CD4-positive, alpha-beta memory T cell (primary cell): ENCODE measurements around the gene C1orf159. TPM values are rescaled to one million over a fixed set of nuclear protein-coding genes. Genes with fewer than 3 reads are reported as not detected.
"Not testable (repeated sequence)": the region's sequence is repeated elsewhere in the genome, so short reads cannot be mapped to it uniquely, and the experiment has no call there.

Experiments used
- CTCF ChIA-PET: fragments of 350-600 bp; sonication (Branson Sonifier 250); formaldehyde crosslinking; loops from one replicate; lab custom pipeline; 2021; ENCODE audit warnings: inconsistent platforms; ENCODE audit not compliant: partially characterized antibody; lab: Charles Lee
- POLR2A ChIA-PET: fragments of 350-600 bp; sonication (Branson Sonifier 250); formaldehyde crosslinking; loops from one replicate; lab custom pipeline; 2021; ENCODE audit not compliant: partially characterized antibody; lab: Charles Lee
- DNase-seq, 5 donors: peaks; one replicate each; pipeline versions ENCODE4 v3.0.0 to v3.0.0-alpha.2; 2020 to 2022; ENCODE audit warnings: mixed read lengths in 1 of 5
- H3K27ac ChIP-seq: one replicate; pipeline ENCODE4 v1.7.0; 2013; ENCODE audit warnings: low read depth, low read length
- H3K27me3 ChIP-seq: 2 replicates; pipeline ENCODE4 v1.7.0; 2013; ENCODE audit warnings: mild to moderate bottlenecking, low read length, moderate library complexity; ENCODE audit not compliant: insufficient read depth
- H3K36me3 ChIP-seq: 2 replicates; pipeline ENCODE4 v1.7.0; 2013; ENCODE audit warnings: mild to moderate bottlenecking, low read length, moderate library complexity; ENCODE audit not compliant: insufficient read depth
- H3K4me1 ChIP-seq: 2 replicates; pipeline ENCODE4 v1.7.0; 2013; ENCODE audit warnings: mild to moderate bottlenecking, low read length, moderate library complexity; ENCODE audit not compliant: insufficient read depth
- H3K4me3 ChIP-seq, 2 donors: one replicate each; pipeline ENCODE4 v1.7.0; 2013; ENCODE audit warnings: low read length in 2 of 2, mild to moderate bottlenecking in 1 of 2
- H3K9me3 ChIP-seq, 2 donors: one replicate each; pipeline ENCODE4 v1.7.0; 2013; ENCODE audit warnings: low read length in 2 of 2, control low read depth in 1 of 2; ENCODE audit not compliant: control insufficient read depth in 1 of 2
- H3K27ac Mint-ChIP-seq, 7 donors: one replicate each; pipeline ENCODE4 v1.8.0; 2020 to 2021; ENCODE audit warnings: mixed read lengths in 7 of 7, mild to moderate bottlenecking in 6 of 7, inconsistent platforms in 3 of 7, moderate library complexity in 3 of 7
- H3K27me3 Mint-ChIP-seq, 2 donors: one replicate each; pipeline ENCODE4 v1.8.0; 2020 to 2021; ENCODE audit warnings: mixed read lengths in 2 of 2
- H3K36me3 Mint-ChIP-seq, 2 donors: one replicate each; pipeline ENCODE4 v1.8.0; 2020 to 2021; ENCODE audit warnings: mixed read lengths in 2 of 2, inconsistent platforms in 1 of 2, mild to moderate bottlenecking in 1 of 2
- H3K4me1 Mint-ChIP-seq, 4 donors: one replicate each; pipeline ENCODE4 v1.8.0; 2020 to 2021; ENCODE audit warnings: mixed read lengths in 4 of 4, mild to moderate bottlenecking in 1 of 4
- H3K4me3 Mint-ChIP-seq, 8 donors: one replicate each; pipeline ENCODE4 v1.8.0; 2020 to 2021; ENCODE audit warnings: mixed read lengths in 8 of 8, mild to moderate bottlenecking in 7 of 8, moderate library complexity in 6 of 8, inconsistent platforms in 3 of 8
- H3K9me3 Mint-ChIP-seq, 8 donors: one replicate each; pipeline ENCODE4 v1.8.0; 2020 to 2021; ENCODE audit warnings: mixed read lengths in 8 of 8, mild to moderate bottlenecking in 5 of 8, inconsistent platforms in 3 of 8, moderate library complexity in 1 of 8
- intact Hi-C: fragments of 100-400 bp; cut with micrococcal nuclease; formaldehyde crosslinking; loops from one replicate; pipeline ENCODE4 v1.15.1; 2023
- polyA plus RNA-seq, 2 donors: library from polyadenylated mRNA; unstranded; fragments of 300-500 nt; fragmentation: Illumina TruSeq; gene quantifications; one replicate each; pipeline ENCODE4 v1.2.3, GENCODE V29; 2021
- total RNA-seq, 2 experiments: library from RNA; stranded (reverse); gene quantifications; one replicate each; pipeline ENCODE4 v1.2.3, GENCODE V29; 2021

The C1orf159 gene
- total and polyA plus RNA-seq, 4 experiments from 2014 or later = 3.8 to 15.1 (median 11.5) TPM

- peak in 1 of 5 donors; percentile 36 for DNase-seq
- H3K27ac Mint-ChIP-seq = peak overlapping the region in 6 of 7 donors; percentile 57 to 85 (median 62)
- Histone ChIP-seq H3K36me3 (no peaks in the 10 kb centered on the region), H3K4me1 (peaks cover 8% of the 10 kb centered on the region), H3K27me3 (no peaks in the 10 kb centered on the region), H3K9me3 (peaks cover 0 to 5% of the 10 kb centered on the region in 2 donors), H3K27ac (no peak overlapping the region), H3K4me3 (no peak overlapping the region)
- ChIA-PET POLR2A (interaction anchor here (1.5 to 2.8 kb wide), 4 partner anchors 51 to 118 kb away, joined by 3 to 17 read pairs (median 8); partner anchors contain the start of genes B3GALT6, SDF4, TNFRSF18 and UBE2J2), CTCF (no interaction called here)
- no peaks in the 10 kb centered on the region for H3K27me3 Mint-ChIP-seq
- intact Hi-C loops = loop anchor here (5.0 kb wide), 1 partner anchor 51 kb away; the partner anchor contains the start of gene TNFRSF18
- peaks cover 0 to 1% of the 10 kb centered on the region in 2 donors for H3K36me3 Mint-ChIP-seq
- peak overlapping the region; percentile 8 to 81 (median 56) for H3K4me3 Mint-ChIP-seq
- peaks cover 0 to 14% (median 4%) of the 10 kb centered on the region in 4 donors for H3K4me1 Mint-ChIP-seq
- peaks cover 5 to 34% (median 20%) of the 10 kb centered on the region in 8 donors for H3K9me3 Mint-ChIP-seq
Measured at GRCh38 chr1:1156140-1157032, 40.5 kb upstream of the C1orf159 start.

- ChIA-PET CTCF (no interaction called here), POLR2A (interaction anchor here (1.5 kb wide), 2 partner anchors 53 to 76 kb away, joined by 3 to 4 read pairs; no protein-coding TSS in a partner anchor)
- peaks cover 0 to 14% (median 4%) of the 10 kb centered on the region in 4 donors for H3K4me1 Mint-ChIP-seq
- peak overlapping the region in 3 of 8 donors; percentile 13 to 49 (median 20) for H3K4me3 Mint-ChIP-seq
- H3K4me3 ChIP-seq = no peak overlapping the region
- peaks cover 8% of the 10 kb centered on the region for H3K4me1 ChIP-seq
- intact Hi-C loops = loop anchor here (5.0 kb wide), 1 partner anchor 52 kb away; the partner anchor contains the start of gene TNFRSF18
- peaks cover 5 to 34% (median 20%) of the 10 kb centered on the region in 8 donors for H3K9me3 Mint-ChIP-seq
- no peaks in the 10 kb centered on the region for H3K36me3 ChIP-seq
- H3K27ac ChIP-seq = no peak overlapping the region
- H3K27me3 Mint-ChIP-seq = no peaks in the 10 kb centered on the region
- H3K9me3 ChIP-seq = peaks cover 0 to 5% of the 10 kb centered on the region in 2 donors
- no peak for DNase-seq
- H3K27ac Mint-ChIP-seq = peak overlapping the region in 5 of 7 donors; percentile 24 to 69 (median 57)
- H3K27me3 ChIP-seq = no peaks in the 10 kb centered on the region
- peaks cover 0 to 1% of the 10 kb centered on the region in 2 donors for H3K36me3 Mint-ChIP-seq
Measured at GRCh38 chr1:1155258-1155657, 39.4 kb upstream of the C1orf159 start.

- no peak overlapping the region for H3K27ac ChIP-seq
- ChIA-PET POLR2A (interaction anchor here (1.3 kb wide), 1 partner anchor 79 kb away, joined by 3 read pairs; the partner anchor contains the start of gene B3GALT6), CTCF (no interaction called here)
- H3K36me3 Mint-ChIP-seq = peaks cover 0 to 1% of the 10 kb centered on the region in 2 donors
- H3K4me1 Mint-ChIP-seq = peaks cover 0 to 14% (median 4%) of the 10 kb centered on the region in 4 donors
- H3K27me3 Mint-ChIP-seq = no peaks in the 10 kb centered on the region
- H3K9me3 ChIP-seq = peaks cover 0 to 5% of the 10 kb centered on the region in 2 donors
- peaks cover 8% of the 10 kb centered on the region for H3K4me1 ChIP-seq
- H3K4me3 ChIP-seq = no peak overlapping the region
- no peak for DNase-seq
- H3K9me3 Mint-ChIP-seq = peaks cover 5 to 34% (median 20%) of the 10 kb centered on the region in 8 donors
- no peaks in the 10 kb centered on the region for H3K36me3 ChIP-seq
- intact Hi-C loops = no loop called here
- no peaks in the 10 kb centered on the region for H3K27me3 ChIP-seq
- no peak overlapping the region for H3K4me3 Mint-ChIP-seq
- peak overlapping the region; percentile 26 to 89 (median 73) for H3K27ac Mint-ChIP-seq
Measured at GRCh38 chr1:1153874-1154273, 38.0 kb upstream of the C1orf159 start.

GRCh38 chr1:1153215-1153614 lies 37.3 kb upstream of the C1orf159 start:
- CTCF ChIA-PET = interaction anchor here (0.5 to 1.8 kb wide), 2 partner anchors 31 to 276 kb away, joined by 3 to 6 read pairs; no protein-coding TSS in a partner anchor
- H3K4me3 ChIP-seq = not testable (repeated sequence)
- POLR2A ChIA-PET = interaction anchor here (1.3 kb wide), 1 partner anchor 79 kb away, joined by 3 read pairs; the partner anchor contains the start of gene B3GALT6

GRCh38 chr1:1152431-1152830 lies 36.5 kb upstream of the C1orf159 start:
- H3K27me3 ChIP-seq, H3K4me3 ChIP-seq, H3K36me3 Mint-ChIP-seq, intact Hi-C loops, H3K9me3 ChIP-seq, H3K27ac ChIP-seq, H3K36me3 ChIP-seq, H3K4me3 Mint-ChIP-seq, H3K27me3 Mint-ChIP-seq, H3K4me1 ChIP-seq: not testable (repeated sequence)
- Mint-ChIP-seq H3K27ac (peak overlapping the region; percentile 50 to 85 (median 74)), H3K9me3 (peaks cover 5 to 34% (median 20%) of the 10 kb centered on the region in 8 donors), H3K4me1 (peaks cover 0 to 14% (median 5%) of the 10 kb centered on the region in 4 donors)
- ChIA-PET CTCF (interaction anchor here (0.5 to 1.8 kb wide), 2 partner anchors 31 to 277 kb away, joined by 3 to 6 read pairs; no protein-coding TSS in a partner anchor), POLR2A (interaction anchor here (1.3 kb wide), 1 partner anchor 80 kb away, joined by 3 read pairs; the partner anchor contains the start of gene B3GALT6)
- DNase-seq = peak in 1 of 5 donors; percentile 16

More at GRCh38 chr1:1153215-1153614, 37.3 kb upstream of the C1orf159 start:
- intact Hi-C loops, H3K36me3 Mint-ChIP-seq, H3K4me3 Mint-ChIP-seq, H3K27me3 Mint-ChIP-seq, H3K27ac ChIP-seq, DNase-seq, H3K36me3 ChIP-seq, H3K4me1 ChIP-seq, H3K9me3 ChIP-seq, H3K27me3 ChIP-seq: not testable (repeated sequence)
- Mint-ChIP-seq H3K27ac (peak overlapping the region; percentile 50 to 89 (median 79)), H3K4me1 (peaks cover 0 to 14% (median 5%) of the 10 kb centered on the region in 4 donors), H3K9me3 (peaks cover 5 to 34% (median 20%) of the 10 kb centered on the region in 8 donors)

GRCh38 chr1:1151306-1151705 lies 35.4 kb upstream of the C1orf159 start:
- Histone ChIP-seq H3K4me1 (no peaks in the 10 kb centered on the region), H3K27me3 (no peaks in the 10 kb centered on the region), H3K27ac (no peak overlapping the region), H3K36me3 (no peaks in the 10 kb centered on the region), H3K9me3 (peaks cover 0 to 5% of the 10 kb centered on the region in 2 donors), H3K4me3 (no peak overlapping the region)
- peaks cover 5 to 34% (median 20%) of the 10 kb centered on the region in 8 donors for H3K9me3 Mint-ChIP-seq
- ChIA-PET POLR2A (no interaction called here), CTCF (interaction anchor here (1.8 kb wide), 1 partner anchor 29 kb away, joined by 6 read pairs; no protein-coding TSS in a partner anchor)
- intact Hi-C loops = no loop called here
- H3K27me3 Mint-ChIP-seq = no peaks in the 10 kb centered on the region
- H3K27ac Mint-ChIP-seq = no peak overlapping the region
- DNase-seq = no peak
- peaks cover 0 to 9% (median 5%) of the 10 kb centered on the region in 4 donors for H3K4me1 Mint-ChIP-seq
- no peaks in the 10 kb centered on the region for H3K36me3 Mint-ChIP-seq
- H3K4me3 Mint-ChIP-seq = no peak overlapping the region
